ENCODE data around the gene CMTM4. TPM values are rescaled to one million over a fixed set of nuclear protein-coding genes. Genes with fewer than 3 reads are reported as not detected.

The CMTM4 gene
- polyA plus RNA-seq, 1 experiment: 19.2 TPM

GRCh38 chr16:66714654-66715307 is 18.2 kb upstream of the CMTM4 start:
- DNase-seq (ENCODE audit: low read depth, low spot score): no peak
- POLR2A ChIA-PET: interaction anchor here (0.9 to 1.0 kb wide), 2 partner anchors 27 to 54 kb away, joined by 3 read pairs; no protein-coding TSS in a partner anchor

GRCh38 chr16:66714062-66714461 is 17.5 kb upstream of the CMTM4 start:
- ChIA-PET CTCF (interaction anchor here (0.9 to 1.1 kb wide), 2 partner anchors 14 to 105 kb away, joined by 3 to 4 read pairs; no protein-coding TSS in a partner anchor), POLR2A (interaction anchor here (0.9 to 1.0 kb wide), 2 partner anchors 27 to 53 kb away, joined by 3 read pairs; no protein-coding TSS in a partner anchor)
- DNase-seq (ENCODE audit: low read depth, low spot score): no peak
- no peaks in the 10 kb centered on the region for H3K27me3 ChIP-seq (ENCODE audit: control insufficient read depth, insufficient read depth, low read length)
- TF ChIP-seq, protein P1, sequence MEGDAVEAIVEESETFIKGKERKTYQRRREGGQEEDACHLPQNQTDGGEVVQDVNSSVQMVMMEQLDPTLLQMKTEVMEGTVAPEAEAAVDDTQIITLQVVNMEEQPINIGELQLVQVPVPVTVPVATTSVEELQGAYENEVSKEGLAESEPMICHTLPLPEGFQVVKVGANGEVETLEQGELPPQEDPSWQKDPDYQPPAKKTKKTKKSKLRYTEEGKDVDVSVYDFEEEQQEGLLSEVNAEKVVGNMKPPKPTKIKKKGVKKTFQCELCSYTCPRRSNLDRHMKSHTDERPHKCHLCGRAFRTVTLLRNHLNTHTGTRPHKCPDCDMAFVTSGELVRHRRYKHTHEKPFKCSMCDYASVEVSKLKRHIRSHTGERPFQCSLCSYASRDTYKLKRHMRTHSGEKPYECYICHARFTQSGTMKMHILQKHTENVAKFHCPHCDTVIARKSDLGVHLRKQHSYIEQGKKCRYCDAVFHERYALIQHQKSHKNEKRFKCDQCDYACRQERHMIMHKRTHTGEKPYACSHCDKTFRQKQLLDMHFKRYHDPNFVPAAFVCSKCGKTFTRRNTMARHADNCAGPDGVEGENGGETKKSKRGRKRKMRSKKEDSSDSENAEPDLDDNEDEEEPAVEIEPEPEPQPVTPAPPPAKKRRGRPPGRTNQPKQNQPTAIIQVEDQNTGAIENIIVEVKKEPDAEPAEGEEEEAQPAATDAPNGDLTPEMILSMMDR (IDR thresholded peaks at IDR 0.05; ENCODE audit: low read depth, low read length): no peak
- H3K27ac ChIP-seq (ENCODE audit: low read depth, low read length): no peak overlapping the region
- no peak overlapping the region for H3K4me3 ChIP-seq (ENCODE audit: low read depth, low read length)
- peaks cover 14% of the 10 kb centered on the region for H3K9me3 ChIP-seq (ENCODE audit: control insufficient read depth, insufficient read depth, low read length)

More at GRCh38 chr16:66714654-66715307, 18.2 kb upstream of the CMTM4 start:
- CTCF ChIA-PET: interaction anchor here (0.9 to 1.3 kb wide), 5 partner anchors 14 to 153 kb away, joined by 3 to 6 read pairs (median 4); no protein-coding TSS in a partner anchor
- TF ChIP-seq, protein P1 (IDR thresholded peaks at IDR 0.05; ENCODE audit: low read depth, low read length): no peak
- H3K9me3 ChIP-seq (ENCODE audit: control insufficient read depth, insufficient read depth, low read length): peaks cover 14% of the 10 kb centered on the region
- no peak overlapping the region for H3K27ac ChIP-seq (ENCODE audit: low read depth, low read length)
- H3K4me3 ChIP-seq (ENCODE audit: low read depth, low read length): no peak overlapping the region
- no peaks in the 10 kb centered on the region for H3K27me3 ChIP-seq (ENCODE audit: control insufficient read depth, insufficient read depth, low read length)

DNA sequence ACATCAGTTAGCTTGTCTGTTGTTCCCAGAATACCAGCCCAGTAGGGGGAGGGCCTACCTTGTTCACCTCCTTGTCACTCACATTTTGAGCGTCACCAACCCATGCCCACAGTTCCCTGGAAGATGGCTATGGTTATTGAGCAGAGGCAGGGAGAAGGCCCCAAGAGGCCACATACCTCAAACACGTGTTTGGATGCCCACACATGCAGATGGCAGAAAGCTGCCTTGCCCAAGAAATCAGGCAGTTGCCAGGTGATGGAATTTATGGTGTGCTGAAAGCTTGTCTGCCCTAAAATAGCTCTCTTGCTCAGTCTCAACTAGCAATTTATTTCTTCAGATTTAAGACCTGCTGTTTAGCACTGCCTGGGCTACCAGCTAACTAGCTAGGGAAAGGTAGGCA is 16.5 kb upstream of the CMTM4 start:
- Histone ChIP-seq H3K27ac (ENCODE audit: low read depth, low read length) (no peak overlapping the region), H3K9me3 (ENCODE audit: control insufficient read depth, insufficient read depth, low read length) (peaks cover 14% of the 10 kb centered on the region), H3K4me3 (ENCODE audit: low read depth, low read length) (no peak overlapping the region), H3K27me3 (ENCODE audit: control insufficient read depth, insufficient read depth, low read length) (peaks cover 3% of the 10 kb centered on the region)
- POLR2A ChIA-PET: interaction anchor here (0.6 kb wide), 1 partner anchor 16 kb away, joined by 3 read pairs; no protein-coding TSS in a partner anchor
- TF ChIP-seq, protein P1 (IDR thresholded peaks at IDR 0.05; ENCODE audit: low read depth, low read length): no peak
- no peak for DNase-seq (ENCODE audit: low read depth, low spot score)
- CTCF ChIA-PET: interaction anchor here (1.1 to 1.3 kb wide), 2 partner anchors 15 to 50 kb away, joined by 4 to 7 read pairs; no protein-coding TSS in a partner anchor

DNA sequence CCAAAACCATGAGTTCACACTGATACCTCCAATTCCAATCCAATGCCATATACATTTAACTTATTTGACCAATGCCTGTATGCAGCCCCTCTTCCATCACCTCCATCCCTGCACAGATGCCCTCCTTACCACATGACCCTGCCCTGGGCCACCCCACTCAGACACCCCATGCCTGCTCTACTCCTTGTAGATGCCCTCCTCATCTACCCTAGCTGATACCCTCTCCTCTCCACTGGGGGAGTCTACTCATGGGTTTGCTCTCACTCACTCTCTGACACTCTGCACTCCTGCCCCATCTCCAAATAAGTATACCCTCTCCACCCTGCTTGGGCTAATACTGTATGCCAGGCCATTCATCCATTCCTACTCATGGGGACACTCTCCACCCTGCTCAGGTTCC is 16.0 kb upstream of the CMTM4 start:
- no peak overlapping the region for H3K27ac ChIP-seq (ENCODE audit: low read depth, low read length)
- DNase-seq (ENCODE audit: low read depth, low spot score): no peak
- H3K9me3 ChIP-seq (ENCODE audit: control insufficient read depth, insufficient read depth, low read length): peaks cover 14% of the 10 kb centered on the region
- TF ChIP-seq, protein P1 (IDR thresholded peaks at IDR 0.05; ENCODE audit: low read depth, low read length): no peak
- H3K4me3 ChIP-seq (ENCODE audit: low read depth, low read length): no peak overlapping the region
- H3K27me3 ChIP-seq (ENCODE audit: control insufficient read depth, insufficient read depth, low read length): peaks cover 3% of the 10 kb centered on the region
- CTCF ChIA-PET: interaction anchor here (1.1 to 1.3 kb wide), 2 partner anchors 16 to 50 kb away, joined by 4 to 7 read pairs; no protein-coding TSS in a partner anchor
- POLR2A ChIA-PET: no interaction called here

- no peak for DNase-seq (ENCODE audit: low read depth, low spot score)
- TF ChIP-seq, protein P1 (IDR thresholded peaks at IDR 0.05; ENCODE audit: low read depth, low read length): no peak
- ChIA-PET CTCF (no interaction called here), POLR2A (no interaction called here)
- Histone ChIP-seq H3K4me3 (ENCODE audit: low read depth, low read length) (no peak overlapping the region), H3K9me3 (ENCODE audit: control insufficient read depth, insufficient read depth, low read length) (peaks cover 14% of the 10 kb centered on the region), H3K27me3 (ENCODE audit: control insufficient read depth, insufficient read depth, low read length) (peaks cover 3% of the 10 kb centered on the region), H3K27ac (ENCODE audit: low read depth, low read length) (no peak overlapping the region)
Measured at GRCh38 chr16:66711581-66711980, 15.0 kb upstream of the CMTM4 start.

Data from AG04450 (cell line).